GM12873 (cell line): ENCODE data around the gene PRCD.

Experiments
- CTCF ChIP-seq: IDR thresholded peaks from 2 replicates; pipeline ENCODE4 v1.5.1; 2012; ENCODE audit warnings: low read depth, mild to moderate bottlenecking, moderate library complexity, low read length, control low read depth; ENCODE audit not compliant: insufficient read depth; ENCODE audit errors: missing control alignments

The PRCD gene

GRCh38 chr17:76586741-76587487 is 47.1 kb downstream of the PRCD start:
- no peak for TF ChIP-seq CTCF

GRCh38 chr17:76588182-76588581 is 48.3 kb downstream of the PRCD start:
- no peak for TF ChIP-seq CTCF

GRCh38 chr17:76593384-76593826 is 53.6 kb downstream of the PRCD start:
- TF ChIP-seq CTCF: no peak

- no peak for TF ChIP-seq CTCF
Measured at GRCh38 chr17:76593959-76594358, 54.1 kb downstream of the PRCD start.

- TF ChIP-seq CTCF: no peak
Measured at GRCh38 chr17:76594690-76595089, 54.8 kb downstream of the PRCD start.
